Activated CD4-positive, CD25-positive, alpha-beta regulatory T cell treated with anti-CD3 and anti-CD28 coated beads, Interleukin-2, amount 50 U/mL, for 72 hours (primary cell): ENCODE data around the gene PARP14.
"Not testable (repeated sequence)": the region's sequence is repeated elsewhere in the genome, so short reads cannot be mapped to it uniquely, and the experiment has no call there.

Source experiments
- DNase-seq: peaks from one replicate; pipeline ENCODE4 v3.0.0; 2021

PARP14 gene

GRCh38 chr3:122680475-122681283, at the start of gene PARP14:
PARP14 (plus strand) TSS chr3:122680839; CDS start chr3:122680884, 45 bp downstream.
- DNase-seq, result peak; percentile 66

GRCh38 chr3:122635789-122636188, 44.9 kb upstream of the PARP14 start:
- DNase-seq, result no peak

- no peak for DNase-seq
Measured at GRCh38 chr3:122636697-122637096, 43.9 kb upstream of the PARP14 start.

- no peak for DNase-seq
Measured at GRCh38 chr3:122640437-122640999, 40.1 kb upstream of the PARP14 start.

GRCh38 chr3:122642935-122643334, 37.7 kb upstream of the PARP14 start:
- DNase-seq, result no peak

GRCh38 chr3:122646146-122646988, 34.3 kb upstream of the PARP14 start:
- no peak for DNase-seq

GRCh38 chr3:122651233-122651907, 29.3 kb upstream of the PARP14 start:
- DNase-seq, result not testable (repeated sequence)

- DNase-seq, result not testable (repeated sequence)
Measured at GRCh38 chr3:122651962-122652361, 28.7 kb upstream of the PARP14 start.

- DNase-seq, result not testable (repeated sequence)
Measured at GRCh38 chr3:122658336-122658735, 22.3 kb upstream of the PARP14 start.

GRCh38 chr3:122660297-122660974, 20.2 kb upstream of the PARP14 start:
- no peak for DNase-seq

- DNase-seq, result no peak
Measured at GRCh38 chr3:122661633-122662032, 19.0 kb upstream of the PARP14 start.

GRCh38 chr3:122662505-122662904, 18.1 kb upstream of the PARP14 start:
- DNase-seq, result no peak

- DNase-seq, result no peak
Measured at GRCh38 chr3:122665226-122665786, 15.3 kb upstream of the PARP14 start.

GRCh38 chr3:122665881-122666280, 14.8 kb upstream of the PARP14 start:
- DNase-seq, result no peak

- no peak for DNase-seq
Measured at GRCh38 chr3:122668930-122669730, 11.5 kb upstream of the PARP14 start.

GRCh38 chr3:122671553-122671952, 9.1 kb upstream of the PARP14 start:
- DNase-seq, result no peak

- DNase-seq, result no peak
Measured at GRCh38 chr3:122674339-122674738, 6.3 kb upstream of the PARP14 start.

- DNase-seq, result no peak
Measured at GRCh38 chr3:122676759-122677158, 3.9 kb upstream of the PARP14 start.

- DNase-seq, result no peak
Measured at GRCh38 chr3:122677216-122677615, 3.4 kb upstream of the PARP14 start.

GRCh38 chr3:122678506-122678905, 2.1 kb upstream of the PARP14 start:
- no peak for DNase-seq
